Testis (tissue), 5 donors: Measurements from ENCODE around the gene TMEM8B. TPM values are rescaled to one million over a fixed set of nuclear protein-coding genes. Genes with fewer than 3 reads are reported as not detected.
A peak's percentile ranks its signal among the peaks of the same experiment; 100 is the strongest.

Source experiments
- DNase-seq: peaks from one replicate; pipeline ENCODE4 v3.0.0-alpha.2; 2019
- H3K27ac ChIP-seq, 2 donors: fragments of 200-600 bp; sonication (generic); one replicate each; pipeline ENCODE4 v1.5.1; 2019
- H3K27me3 ChIP-seq: fragments of 200-600 bp; sonication (generic); one replicate; pipeline ENCODE4 v1.5.1; 2019
- H3K36me3 ChIP-seq: fragments of 200-600 bp; sonication (generic); one replicate; pipeline ENCODE4 v1.5.1; 2017; ENCODE audit warnings: low read depth; ENCODE audit errors: missing control alignments
- H3K4me1 ChIP-seq: fragments of 200-600 bp; sonication (generic); one replicate; pipeline ENCODE4 v1.5.1; 2019
- H3K4me3 ChIP-seq, 2 donors: fragments of 200-600 bp; sonication (generic); one replicate each; pipeline ENCODE4 v1.5.1; 2017 to 2019
- H3K9me3 ChIP-seq: fragments of 200-600 bp; sonication (generic); one replicate; pipeline ENCODE4 v1.5.1; 2017
- POLR2A ChIP-seq: fragments of 450-650 bp; IDR thresholded peaks from one replicate; pipeline ENCODE4 v1.6.1; 2017; ENCODE audit warnings: antibody characterized with exemption, mild to moderate bottlenecking, moderate library complexity
- WGBS, 2 donors: methylation state at CpG; one replicate each; pipeline ENCODE4 v1.1.5; 2018; 5-methylcytosine and 5-hydroxymethylcytosine counted together
- intact Hi-C: fragments of 100-400 bp; cut with DNase I; formaldehyde crosslinking; loops from one replicate; pipeline ENCODE4 v1.15.1; 2023; ENCODE audit warnings: low total_unique reads
- long read RNA-seq, 2 donors: transcript quantifications; one replicate each; lab custom pipeline, GENCODE V29; 2026
- polyA plus RNA-seq: library from polyadenylated mRNA; stranded (reverse); fragments of 350-450 nt; fragmentation: Illumina TruSeq; extraction: RNeasy Lipid Tissue Mini Kit (QIAGEN cat#74804); gene quantifications from one replicate; pipeline ENCODE4 v1.2.3, GENCODE V29; 2014; ENCODE audit warnings: low read depth, low replicate concordance; ENCODE audit not compliant: insufficient read depth
- total RNA-seq, 2 donors: library from RNA; depleted of rRNA; stranded (reverse); fragments of >200 nt; gene quantifications; one replicate each; pipeline ENCODE4 v1.2.3, GENCODE V29; 2016
- TF ChIP-seq, protein P1 (sequence below), 3 experiments: fragments of 450-650 bp in 2 of 3; fragments of 200-600 bp in 1 of 3; sonication (generic) in 1 of 3; IDR thresholded peaks; one replicate each; pipeline ENCODE4 v1.5.1; 2016 to 2019; ENCODE audit warnings: antibody characterized with exemption in 3 of 3, mild to moderate bottlenecking in 2 of 3, moderate library complexity in 1 of 3

Gene TMEM8B, protein sequence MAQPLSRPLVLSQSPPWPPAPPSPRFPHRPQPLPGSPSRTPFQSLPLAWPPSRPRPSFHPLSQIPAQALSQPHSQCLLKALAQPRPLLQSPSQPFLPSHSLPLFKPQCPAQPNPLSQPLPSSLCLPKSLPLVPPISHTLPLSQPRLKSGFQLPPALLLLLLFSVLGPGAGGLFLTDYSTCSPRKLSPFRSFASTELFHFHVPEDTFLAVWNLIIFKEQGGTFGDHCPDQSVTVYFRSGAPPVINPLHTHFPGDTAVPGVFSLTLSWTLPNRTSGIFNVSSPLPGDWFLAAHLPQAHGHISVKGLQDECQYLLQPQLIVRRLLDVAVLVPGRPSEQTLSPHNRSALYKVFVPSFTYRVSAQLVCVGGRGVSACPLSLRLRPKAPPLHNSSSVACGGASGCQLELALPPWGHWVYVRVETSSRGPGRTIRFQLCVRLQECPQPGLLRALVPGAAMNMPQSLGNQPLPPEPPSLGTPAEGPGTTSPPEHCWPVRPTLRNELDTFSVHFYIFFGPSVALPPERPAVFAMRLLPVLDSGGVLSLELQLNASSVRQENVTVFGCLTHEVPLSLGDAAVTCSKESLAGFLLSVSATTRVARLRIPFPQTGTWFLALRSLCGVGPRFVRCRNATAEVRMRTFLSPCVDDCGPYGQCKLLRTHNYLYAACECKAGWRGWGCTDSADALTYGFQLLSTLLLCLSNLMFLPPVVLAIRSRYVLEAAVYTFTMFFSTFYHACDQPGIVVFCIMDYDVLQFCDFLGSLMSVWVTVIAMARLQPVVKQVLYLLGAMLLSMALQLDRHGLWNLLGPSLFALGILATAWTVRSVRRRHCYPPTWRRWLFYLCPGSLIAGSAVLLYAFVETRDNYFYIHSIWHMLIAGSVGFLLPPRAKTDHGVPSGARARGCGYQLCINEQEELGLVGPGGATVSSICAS
- total RNA-seq (10 to 100 TPM; 22.2 to 24.5 TPM), polyA plus RNA-seq (24.6 TPM)
- long read RNA-seq, donor 1, full-length matches to known transcripts = 1 of 7 reads
- long read RNA-seq, donor 1, partial matches to known transcripts = 6 of 7 reads
- long read RNA-seq, donor 1, other reads (novel, unspliced or antisense) = 0 of 7 reads
- long read RNA-seq, donor 2 = 0 reads

DNA sequence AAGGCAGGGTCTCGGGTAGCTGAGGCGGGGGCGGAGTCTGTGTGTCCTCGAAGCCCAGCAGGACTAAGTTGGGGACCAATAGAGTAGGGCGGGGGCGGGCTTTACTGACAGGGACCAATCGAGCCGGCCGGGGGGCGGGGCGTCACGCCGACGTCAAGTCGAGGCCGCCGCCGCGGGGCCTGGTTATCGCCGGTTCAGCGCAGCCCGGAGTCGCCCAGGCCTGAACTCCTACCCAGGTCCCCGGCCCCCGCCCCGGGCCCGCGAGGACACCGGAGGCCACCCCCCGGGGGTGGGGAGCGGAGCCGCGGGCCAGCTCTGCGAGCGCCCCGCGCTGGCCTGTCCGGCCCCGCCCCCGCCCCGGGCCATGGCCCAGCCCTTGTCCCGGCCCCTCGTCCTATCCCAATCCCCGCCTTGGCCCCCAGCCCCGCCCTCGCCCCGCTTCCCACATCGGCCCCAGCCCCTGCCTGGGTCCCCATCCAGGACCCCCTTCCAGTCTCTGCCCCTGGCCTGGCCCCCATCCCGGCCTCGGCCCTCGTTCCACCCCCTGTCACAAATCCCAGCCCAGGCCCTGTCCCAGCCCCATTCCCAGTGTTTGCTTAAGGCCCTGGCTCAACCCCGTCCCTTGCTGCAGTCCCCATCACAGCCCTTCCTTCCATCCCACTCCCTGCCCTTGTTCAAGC, at the start of gene TMEM8B:
TMEM8B (plus strand) TSS at position 145 of the 680 bp plus-strand sequence; CDS start at position 365, 220 bp downstream.
- Histone ChIP-seq H3K4me1 (peaks cover 24% of the 10 kb centered on the region), H3K9me3 (no peaks in the 10 kb centered on the region), H3K27me3 (no peaks in the 10 kb centered on the region), H3K36me3 (no peaks in the 10 kb centered on the region), H3K27ac (peak within 1 kb of the TSS; percentile 83 to 97), H3K4me3 (peak within 1 kb of the TSS; percentile 82 to 86)
- intact Hi-C loops = no loop called here
- DNase-seq = peak; percentile 100
- TF ChIP-seq, protein P1, sequence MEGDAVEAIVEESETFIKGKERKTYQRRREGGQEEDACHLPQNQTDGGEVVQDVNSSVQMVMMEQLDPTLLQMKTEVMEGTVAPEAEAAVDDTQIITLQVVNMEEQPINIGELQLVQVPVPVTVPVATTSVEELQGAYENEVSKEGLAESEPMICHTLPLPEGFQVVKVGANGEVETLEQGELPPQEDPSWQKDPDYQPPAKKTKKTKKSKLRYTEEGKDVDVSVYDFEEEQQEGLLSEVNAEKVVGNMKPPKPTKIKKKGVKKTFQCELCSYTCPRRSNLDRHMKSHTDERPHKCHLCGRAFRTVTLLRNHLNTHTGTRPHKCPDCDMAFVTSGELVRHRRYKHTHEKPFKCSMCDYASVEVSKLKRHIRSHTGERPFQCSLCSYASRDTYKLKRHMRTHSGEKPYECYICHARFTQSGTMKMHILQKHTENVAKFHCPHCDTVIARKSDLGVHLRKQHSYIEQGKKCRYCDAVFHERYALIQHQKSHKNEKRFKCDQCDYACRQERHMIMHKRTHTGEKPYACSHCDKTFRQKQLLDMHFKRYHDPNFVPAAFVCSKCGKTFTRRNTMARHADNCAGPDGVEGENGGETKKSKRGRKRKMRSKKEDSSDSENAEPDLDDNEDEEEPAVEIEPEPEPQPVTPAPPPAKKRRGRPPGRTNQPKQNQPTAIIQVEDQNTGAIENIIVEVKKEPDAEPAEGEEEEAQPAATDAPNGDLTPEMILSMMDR (IDR thresholded peaks at IDR 0.05) = no peak
- peak; percentile 12 for TF ChIP-seq POLR2A
- 0 to 1% methylated on average over 2 to 44 of the region's 53 CpGs for WGBS, 2 donors

DNA sequence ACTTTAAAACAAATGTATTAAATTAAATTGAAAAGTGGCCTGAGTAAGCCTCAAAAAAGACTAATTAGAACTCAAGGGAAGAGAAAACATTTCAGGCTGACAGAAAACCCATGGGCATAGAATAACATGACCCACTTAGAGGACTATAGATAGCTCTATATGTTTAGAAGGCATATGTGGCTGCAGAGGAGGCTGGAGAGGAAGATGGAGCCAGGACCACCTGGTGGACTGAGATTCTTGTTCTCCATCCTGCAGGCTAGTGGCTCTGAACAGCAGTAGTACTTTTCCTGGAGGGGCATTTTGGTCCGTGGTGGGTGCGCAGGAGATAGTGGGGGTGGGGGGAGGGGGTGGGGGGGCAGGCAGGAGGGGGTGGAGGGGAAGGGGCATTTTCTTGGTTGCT, 48.0 kb upstream of the TMEM8B start:
- intact Hi-C loops = no loop called here

DNA sequence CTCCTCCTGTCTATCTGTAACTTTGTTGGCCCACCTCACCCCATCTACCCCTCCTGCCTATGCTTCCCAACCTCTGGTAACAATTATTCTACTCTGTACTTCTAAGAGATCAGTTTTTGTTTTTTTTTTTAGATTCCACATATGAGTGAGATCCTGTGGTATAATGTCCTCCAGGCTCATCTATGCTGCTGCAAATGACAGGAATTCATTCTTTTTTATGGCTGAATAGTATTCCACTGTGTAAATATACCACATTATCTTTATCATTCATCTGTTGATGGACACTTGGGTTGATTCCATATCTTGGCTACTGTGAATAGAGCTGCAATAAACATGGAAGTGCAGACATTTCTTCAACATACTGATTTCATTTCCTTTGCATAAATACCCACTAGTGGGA, 45.6 kb upstream of the TMEM8B start:
- no peak for DNase-seq
- Histone ChIP-seq H3K27me3 (no peaks in the 10 kb centered on the region), H3K4me1 (no peaks in the 10 kb centered on the region), H3K36me3 (no peaks in the 10 kb centered on the region), H3K4me3 (no peak overlapping the region), H3K9me3 (no peaks in the 10 kb centered on the region), H3K27ac (no peak overlapping the region)
- intact Hi-C loops = no loop called here
- no peak for TF ChIP-seq POLR2A
- TF ChIP-seq, protein P1 (IDR thresholded peaks at IDR 0.05) = no peak

More for the DNA sequence above, 48.0 kb upstream of the TMEM8B start:
- DNase-seq = no peak
- Histone ChIP-seq H3K4me1 (no peaks in the 10 kb centered on the region), H3K36me3 (no peaks in the 10 kb centered on the region), H3K27me3 (no peaks in the 10 kb centered on the region), H3K27ac (no peak overlapping the region), H3K4me3 (no peak overlapping the region), H3K9me3 (no peaks in the 10 kb centered on the region)
- TF ChIP-seq, protein P1 (IDR thresholded peaks at IDR 0.05) = no peak
- no peak for TF ChIP-seq POLR2A
- 67 to 80% methylated on average over 2 of the region's 2 CpGs for WGBS, 2 donors

DNA sequence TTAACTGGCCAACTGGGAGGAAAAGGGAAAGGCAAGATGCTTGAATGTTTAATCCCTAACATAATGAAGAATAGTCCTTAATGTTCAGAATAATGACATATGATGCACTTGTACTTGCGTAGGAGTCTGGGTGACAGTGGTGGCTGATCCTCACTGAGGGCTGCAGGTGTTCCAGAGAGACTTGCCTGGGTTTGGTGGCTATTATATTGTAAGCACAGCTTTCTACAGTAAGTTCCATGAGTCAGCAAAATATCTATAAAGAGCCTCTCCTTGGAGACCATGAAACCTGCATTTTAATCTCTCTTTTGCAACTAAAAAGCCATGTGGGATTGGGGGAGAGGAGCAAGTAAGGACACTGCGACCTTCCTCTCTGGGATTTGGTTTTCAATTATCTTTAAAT, 39.5 kb upstream of the TMEM8B start:
- no peak for DNase-seq

More for the DNA sequence above, 39.5 kb upstream of the TMEM8B start:
- peaks cover 26% of the 10 kb centered on the region for H3K4me1 ChIP-seq
- no peaks in the 10 kb centered on the region for H3K36me3 ChIP-seq
- no peak overlapping the region for H3K27ac ChIP-seq
- no peak overlapping the region for H3K4me3 ChIP-seq
- no peaks in the 10 kb centered on the region for H3K27me3 ChIP-seq
- TF ChIP-seq, protein P1 (IDR thresholded peaks at IDR 0.05) = no peak
- no peak for TF ChIP-seq POLR2A
- WGBS, 2 donors = 56 to 67% methylated on average over 2 of the region's 2 CpGs
- intact Hi-C loops = no loop called here
- no peaks in the 10 kb centered on the region for H3K9me3 ChIP-seq
